ENCODE measurements around the gene SOX1. TPM values are rescaled to one million over a fixed set of nuclear protein-coding genes. Genes with fewer than 3 reads are reported as not detected.

SOX1 gene
- total RNA-seq, 4 donors from 2014 or later, result 0.19 to 0.68 TPM; not detected in 2

DNA sequence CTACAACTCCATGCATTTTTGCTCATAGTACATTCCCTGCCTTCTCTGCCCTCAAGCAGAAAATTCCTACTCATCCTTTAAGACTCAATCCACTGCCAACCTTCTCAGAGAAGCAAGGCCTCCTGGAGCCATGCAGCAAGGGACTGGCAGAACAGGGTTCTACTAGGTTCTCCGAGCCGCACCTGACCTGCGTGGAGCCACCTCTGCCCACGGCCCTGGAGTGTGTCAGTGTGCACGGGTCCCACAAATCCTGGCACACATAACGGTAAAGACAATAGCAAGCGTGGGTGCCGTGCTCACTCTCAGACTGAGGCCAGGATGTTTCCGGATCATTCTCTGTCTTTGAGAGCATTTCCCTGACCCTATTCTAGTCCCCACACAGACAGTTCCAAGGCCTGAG, 30.0 kb downstream of the SOX1 start:
- H3K27me3 ChIP-seq, result peaks cover 47% of the 10 kb centered on the region
- WGBS, result 91% methylated on average over 9 of the region's 9 CpGs
- no peak overlapping the region for H3K27ac ChIP-seq
- TF ChIP-seq, protein P1, sequence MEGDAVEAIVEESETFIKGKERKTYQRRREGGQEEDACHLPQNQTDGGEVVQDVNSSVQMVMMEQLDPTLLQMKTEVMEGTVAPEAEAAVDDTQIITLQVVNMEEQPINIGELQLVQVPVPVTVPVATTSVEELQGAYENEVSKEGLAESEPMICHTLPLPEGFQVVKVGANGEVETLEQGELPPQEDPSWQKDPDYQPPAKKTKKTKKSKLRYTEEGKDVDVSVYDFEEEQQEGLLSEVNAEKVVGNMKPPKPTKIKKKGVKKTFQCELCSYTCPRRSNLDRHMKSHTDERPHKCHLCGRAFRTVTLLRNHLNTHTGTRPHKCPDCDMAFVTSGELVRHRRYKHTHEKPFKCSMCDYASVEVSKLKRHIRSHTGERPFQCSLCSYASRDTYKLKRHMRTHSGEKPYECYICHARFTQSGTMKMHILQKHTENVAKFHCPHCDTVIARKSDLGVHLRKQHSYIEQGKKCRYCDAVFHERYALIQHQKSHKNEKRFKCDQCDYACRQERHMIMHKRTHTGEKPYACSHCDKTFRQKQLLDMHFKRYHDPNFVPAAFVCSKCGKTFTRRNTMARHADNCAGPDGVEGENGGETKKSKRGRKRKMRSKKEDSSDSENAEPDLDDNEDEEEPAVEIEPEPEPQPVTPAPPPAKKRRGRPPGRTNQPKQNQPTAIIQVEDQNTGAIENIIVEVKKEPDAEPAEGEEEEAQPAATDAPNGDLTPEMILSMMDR (IDR thresholded peaks at IDR 0.05), result no peak
- TF ChIP-seq POLR2AphosphoS5 (IDR thresholded peaks at IDR 0.05), result no peak
- TF ChIP-seq EP300 (IDR thresholded peaks at IDR 0.05), result no peak
- no peak for TF ChIP-seq POLR2A (IDR thresholded peaks at IDR 0.05)
- H3K36me3 ChIP-seq, result no peaks in the 10 kb centered on the region
- DNase-seq (ENCODE audit: low spot score in 2 of 2), result no peak
- H3K4me3 ChIP-seq, result no peak overlapping the region
- H3K4me1 ChIP-seq, result no peaks in the 10 kb centered on the region
- no peaks in the 10 kb centered on the region for H3K9me3 ChIP-seq

DNA sequence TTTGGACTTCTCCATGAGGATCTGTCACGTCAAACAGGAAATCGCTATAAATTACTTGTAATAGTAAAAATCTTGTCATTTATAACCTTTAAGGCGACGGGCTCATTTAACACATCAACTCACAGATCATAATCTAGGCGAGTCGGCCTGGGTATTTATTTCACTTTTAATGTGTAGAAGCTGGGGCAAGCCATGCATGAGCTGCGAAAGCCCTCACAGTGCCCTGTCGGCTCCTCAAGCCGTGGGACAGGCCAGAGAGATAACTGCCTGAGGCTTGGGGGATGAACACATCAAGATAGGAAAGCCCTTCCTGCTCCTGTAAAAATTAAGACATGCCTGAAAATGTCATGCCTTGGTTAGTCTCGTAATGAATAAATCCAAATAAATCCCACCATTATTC, 30.8 kb downstream of the SOX1 start:
- TF ChIP-seq POLR2A (IDR thresholded peaks at IDR 0.05), result no peak
- no peak for TF ChIP-seq POLR2AphosphoS5 (IDR thresholded peaks at IDR 0.05)
- no peak for TF ChIP-seq EP300 (IDR thresholded peaks at IDR 0.05)
- TF ChIP-seq, protein P1 (IDR thresholded peaks at IDR 0.05), result no peak
- Histone ChIP-seq H3K9me3 (no peaks in the 10 kb centered on the region), H3K4me3 (no peak overlapping the region), H3K27ac (no peak overlapping the region), H3K4me1 (no peaks in the 10 kb centered on the region), H3K27me3 (peaks cover 49% of the 10 kb centered on the region), H3K36me3 (no peaks in the 10 kb centered on the region)
- DNase-seq (ENCODE audit: low spot score in 2 of 2), result no peak
- WGBS, result 62% methylated on average over 10 of the region's 10 CpGs

DNA sequence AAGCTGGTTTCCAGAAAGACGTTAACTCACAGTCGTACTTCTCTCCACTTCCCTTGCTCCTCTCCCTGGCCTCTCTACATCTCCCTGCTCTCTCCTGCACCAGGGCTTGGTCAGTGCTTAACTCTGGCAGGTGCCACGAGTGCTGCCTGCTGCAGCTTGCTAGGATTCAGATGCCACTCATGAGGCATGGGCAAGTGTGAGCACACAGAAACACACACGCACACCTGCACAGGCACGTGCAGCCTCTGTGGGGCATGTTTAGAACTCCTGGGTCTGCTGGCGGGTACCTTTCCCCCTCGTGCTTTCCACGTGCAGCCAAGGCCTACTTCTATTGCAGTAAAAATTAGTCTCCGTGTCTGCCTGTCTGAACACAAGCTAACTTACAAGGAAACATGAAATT, 31.8 kb downstream of the SOX1 start:
- WGBS, result 76% methylated on average over 9 of the region's 9 CpGs
- Histone ChIP-seq H3K27me3 (peaks cover 58% of the 10 kb centered on the region), H3K27ac (no peak overlapping the region), H3K4me1 (peaks cover 2% of the 10 kb centered on the region), H3K4me3 (no peak overlapping the region), H3K36me3 (no peaks in the 10 kb centered on the region), H3K9me3 (no peaks in the 10 kb centered on the region)
- DNase-seq (ENCODE audit: low spot score in 2 of 2), result no peak
- TF ChIP-seq POLR2AphosphoS5 (IDR thresholded peaks at IDR 0.05), result no peak
- TF ChIP-seq, protein P1 (IDR thresholded peaks at IDR 0.05), result no peak
- TF ChIP-seq POLR2A (IDR thresholded peaks at IDR 0.05), result no peak
- TF ChIP-seq EP300 (IDR thresholded peaks at IDR 0.05), result no peak

DNA sequence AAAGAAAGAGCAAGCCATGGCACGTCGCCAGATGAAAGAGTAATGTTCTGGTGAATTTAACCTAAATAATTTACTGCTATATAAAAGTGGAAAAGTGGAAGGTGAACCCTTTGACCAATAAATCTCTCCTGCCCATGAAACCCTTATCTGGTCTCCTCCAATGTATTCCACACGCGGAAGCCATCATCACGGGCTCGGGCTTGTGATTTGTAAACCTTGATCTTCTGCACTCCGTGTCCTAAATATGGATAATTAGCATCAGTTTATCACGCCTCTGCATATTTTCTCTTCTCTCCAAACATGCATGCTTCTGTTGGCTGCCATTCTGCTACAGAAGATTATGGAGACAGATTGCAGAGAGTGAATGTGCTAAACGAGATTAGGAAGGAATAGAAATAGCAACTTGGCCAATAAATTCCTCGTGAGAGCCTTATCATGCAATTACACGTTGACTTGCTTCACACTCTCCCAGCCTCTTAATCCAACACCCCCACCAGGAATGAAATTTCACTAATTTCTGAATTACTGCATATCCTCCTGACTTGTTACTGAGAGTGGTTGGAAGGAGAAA, 34.5 kb downstream of the SOX1 start:
- no peaks in the 10 kb centered on the region for H3K36me3 ChIP-seq
- no peak for DNase-seq (ENCODE audit: low spot score in 2 of 2)
- 24% methylated on average over 11 of the region's 11 CpGs for WGBS
- peaks cover 76% of the 10 kb centered on the region for H3K27me3 ChIP-seq
- H3K4me3 ChIP-seq, result no peak overlapping the region
- peaks cover 22% of the 10 kb centered on the region for H3K4me1 ChIP-seq
- no peaks in the 10 kb centered on the region for H3K9me3 ChIP-seq
- no peak overlapping the region for H3K27ac ChIP-seq
- TF ChIP-seq POLR2A (IDR thresholded peaks at IDR 0.05) (no peak), EP300 (IDR thresholded peaks at IDR 0.05) (no peak), POLR2AphosphoS5 (IDR thresholded peaks at IDR 0.05) (no peak)
- TF ChIP-seq, protein P1 (IDR thresholded peaks at IDR 0.05), result no peak

DNA sequence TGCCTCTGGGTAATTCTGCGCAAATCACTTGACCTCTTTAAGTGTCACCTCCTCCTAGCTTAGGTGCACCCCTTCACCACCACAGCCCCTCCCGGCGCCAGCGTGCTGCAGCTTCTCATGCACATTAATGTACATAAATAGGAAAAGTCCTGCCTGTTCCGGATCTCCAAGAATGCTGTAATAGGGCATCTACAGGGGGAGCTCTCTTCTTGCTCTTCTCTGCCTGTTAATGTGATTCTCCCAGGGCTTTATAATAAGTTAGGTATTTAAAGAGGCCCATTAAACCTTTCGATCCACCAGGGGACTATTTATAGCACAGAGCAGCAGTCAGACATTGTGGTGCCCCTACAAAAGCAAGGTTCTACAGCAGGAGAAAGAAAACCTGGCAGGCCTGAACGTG, 35.3 kb downstream of the SOX1 start:
- Histone ChIP-seq H3K9me3 (no peaks in the 10 kb centered on the region), H3K36me3 (no peaks in the 10 kb centered on the region), H3K27ac (no peak overlapping the region), H3K4me1 (peaks cover 22% of the 10 kb centered on the region), H3K27me3 (peaks cover 79% of the 10 kb centered on the region), H3K4me3 (no peak overlapping the region)
- TF ChIP-seq, protein P1 (IDR thresholded peaks at IDR 0.05), result no peak
- TF ChIP-seq POLR2A (IDR thresholded peaks at IDR 0.05) (no peak), POLR2AphosphoS5 (IDR thresholded peaks at IDR 0.05) (no peak), EP300 (IDR thresholded peaks at IDR 0.05) (no peak)
- no peak for DNase-seq (ENCODE audit: low spot score in 2 of 2)
- WGBS, result 27% methylated on average over 7 of the region's 7 CpGs
